ENCODE results near the gene VPS13D. TPM values are rescaled to one million over a fixed set of nuclear protein-coding genes. Genes with fewer than 3 reads are reported as not detected.

Gene VPS13D
- total RNA-seq, 2 donors from 2014 or later: 70.1 to 129 TPM

GRCh38 chr1:12556957-12557935 lies 327.4 kb downstream of the VPS13D start:
- DNase-seq (ENCODE audit: low spot score) (no peak), ATAC-seq (ENCODE audit: insufficient number of reproducible peaks, low FRiP score, low read depth) (no peak)
- Histone ChIP-seq H3K27ac (peak overlapping the region; percentile 83 to 87), H3K4me1 (ENCODE audit: control insufficient read depth in 1 of 2, low read depth in 2 of 2) (peaks cover 33 to 58% of the 10 kb centered on the region in 2 donors), H3K27me3 (replicated peaks; ENCODE audit: insufficient read depth) (no peaks in the 10 kb centered on the region), H3K36me3 (no peaks in the 10 kb centered on the region), H3K9me3 (no peaks in the 10 kb centered on the region), H3K4me3 (no peak overlapping the region)
- TF ChIP-seq, protein P1, sequence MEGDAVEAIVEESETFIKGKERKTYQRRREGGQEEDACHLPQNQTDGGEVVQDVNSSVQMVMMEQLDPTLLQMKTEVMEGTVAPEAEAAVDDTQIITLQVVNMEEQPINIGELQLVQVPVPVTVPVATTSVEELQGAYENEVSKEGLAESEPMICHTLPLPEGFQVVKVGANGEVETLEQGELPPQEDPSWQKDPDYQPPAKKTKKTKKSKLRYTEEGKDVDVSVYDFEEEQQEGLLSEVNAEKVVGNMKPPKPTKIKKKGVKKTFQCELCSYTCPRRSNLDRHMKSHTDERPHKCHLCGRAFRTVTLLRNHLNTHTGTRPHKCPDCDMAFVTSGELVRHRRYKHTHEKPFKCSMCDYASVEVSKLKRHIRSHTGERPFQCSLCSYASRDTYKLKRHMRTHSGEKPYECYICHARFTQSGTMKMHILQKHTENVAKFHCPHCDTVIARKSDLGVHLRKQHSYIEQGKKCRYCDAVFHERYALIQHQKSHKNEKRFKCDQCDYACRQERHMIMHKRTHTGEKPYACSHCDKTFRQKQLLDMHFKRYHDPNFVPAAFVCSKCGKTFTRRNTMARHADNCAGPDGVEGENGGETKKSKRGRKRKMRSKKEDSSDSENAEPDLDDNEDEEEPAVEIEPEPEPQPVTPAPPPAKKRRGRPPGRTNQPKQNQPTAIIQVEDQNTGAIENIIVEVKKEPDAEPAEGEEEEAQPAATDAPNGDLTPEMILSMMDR (IDR thresholded peaks at IDR 0.05): no peak

DNA sequence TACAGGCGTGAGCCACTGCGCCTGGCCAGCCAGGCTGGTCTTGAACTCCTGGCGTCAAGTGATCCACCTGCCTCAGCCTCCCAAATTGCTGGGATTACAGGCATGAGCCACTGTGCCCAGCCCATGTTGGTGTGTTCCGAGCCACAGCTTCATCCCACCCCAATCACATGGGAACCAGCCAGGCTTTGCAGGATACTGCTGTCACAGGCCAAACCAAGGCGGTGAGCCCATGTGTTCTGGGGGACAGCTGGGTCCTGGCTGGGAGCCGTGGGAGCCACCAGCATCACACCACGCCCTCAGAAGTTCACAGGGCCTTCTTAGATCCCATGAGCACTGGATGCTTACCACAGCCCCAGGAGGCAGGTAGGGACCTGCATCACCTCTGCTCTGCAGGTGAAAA lies 331.3 kb downstream of the VPS13D start:
- H3K36me3 ChIP-seq: no peaks in the 10 kb centered on the region
- ATAC-seq (ENCODE audit: insufficient number of reproducible peaks, low FRiP score, low read depth) (no peak), DNase-seq (ENCODE audit: low spot score) (no peak)
- H3K9me3 ChIP-seq: peaks cover 12% of the 10 kb centered on the region
- TF ChIP-seq, protein P1 (IDR thresholded peaks at IDR 0.05): no peak
- H3K4me1 ChIP-seq (ENCODE audit: control insufficient read depth in 1 of 2, low read depth in 2 of 2): peaks cover 24 to 42% of the 10 kb centered on the region in 2 donors
- H3K27me3 ChIP-seq (replicated peaks; ENCODE audit: insufficient read depth): no peaks in the 10 kb centered on the region
- no peak overlapping the region for H3K4me3 ChIP-seq
- H3K27ac ChIP-seq: no peak overlapping the region

Other genes with a start within 250 kb of the VPS13D start
- gene MFN2, start 249.6 kb upstream of the VPS13D start, total RNA-seq: 10 to 100 TPM; 48.7 to 50.1 TPM
- gene MIIP, start 210.5 kb upstream of the VPS13D start, total RNA-seq: 10 to 100 TPM; 33.7 to 53.1 TPM
- under 1 TPM; 0.49 to 0.54 TPM for gene TNFRSF8, start 166.7 kb upstream of the VPS13D start, total RNA-seq
- gene TNFRSF1B, start 63.0 kb upstream of the VPS13D start, total RNA-seq: 10 to 100 TPM; 58.7 to 59.7 TPM

All from thoracic aorta (tissue), 2 donors.